HEK293T (cell line): Measurements from ENCODE around the gene INHBA.

ENCODE experiments used
- LEF1 ChIP-seq: fragments of 450-650 bp; IDR thresholded peaks from 2 replicates; pipeline ENCODE4 v1.6.1; 2017; ENCODE audit warnings: mild to moderate bottlenecking, borderline replicate concordance
- SP1 ChIP-seq: fragments of 450-650 bp; IDR thresholded peaks from 2 replicates; pipeline ENCODE4 v1.6.1; 2017

DNA sequence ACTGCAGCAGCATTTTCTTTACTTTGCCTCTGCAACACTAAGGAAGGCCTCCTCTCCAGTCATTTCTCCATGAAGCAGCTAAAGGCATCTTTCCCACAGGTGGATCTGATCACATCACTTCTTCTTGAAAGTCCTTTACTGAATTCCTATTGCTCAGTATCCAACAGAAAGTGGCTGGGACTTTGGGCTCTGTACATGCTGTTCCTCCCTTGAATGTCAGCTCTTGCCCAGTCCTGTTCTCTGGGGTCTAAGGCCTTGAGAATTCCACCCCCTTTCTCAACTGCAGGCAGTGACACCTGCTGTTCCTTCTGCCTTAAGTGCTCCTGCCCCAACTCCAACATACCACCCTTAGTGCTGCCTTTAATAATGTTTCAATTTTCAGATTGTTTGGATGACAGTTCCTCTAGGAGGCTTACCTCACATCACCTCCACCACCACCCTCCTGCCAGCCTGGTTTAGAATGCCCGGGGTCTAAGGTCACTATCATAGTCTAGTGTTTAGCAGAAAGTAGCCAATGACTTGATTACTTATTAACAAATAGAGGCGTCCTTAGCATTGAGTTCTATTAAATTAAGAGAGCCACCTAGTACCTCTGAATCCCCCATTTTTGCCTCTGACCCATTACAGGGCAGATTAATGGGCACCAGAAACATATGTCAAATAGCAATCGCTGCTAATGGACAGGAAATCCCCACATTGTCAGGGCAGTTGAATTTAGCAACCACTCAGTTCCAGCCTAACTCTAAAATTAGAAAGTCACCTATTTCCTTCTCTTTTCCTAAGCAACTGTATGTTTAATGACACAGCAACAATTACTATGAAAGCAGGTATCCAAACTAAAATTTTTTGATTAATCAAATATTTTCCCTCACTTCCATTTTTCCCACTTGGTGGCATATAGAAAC is 11.4 kb downstream of the INHBA start:
- no peak for TF ChIP-seq SP1
- no peak for TF ChIP-seq LEF1
